GM10266 (cell line): Measurements from ENCODE around the gene WDR38.
"Not testable (repeated sequence)": the region's sequence is repeated elsewhere in the genome, so short reads cannot be mapped to it uniquely, and the experiment has no call there.

ENCODE experiments used
- DNase-seq: peaks from one replicate; pipeline ENCODE4 v3.0.0; 2012; ENCODE audit errors: extremely low spot score
- TF ChIP-seq, protein P1 (sequence below): IDR thresholded peaks from 2 replicates; pipeline ENCODE4 v1.5.1; 2012; ENCODE audit warnings: mild to moderate bottlenecking, low read depth; ENCODE audit not compliant: control insufficient read depth, insufficient read depth; ENCODE audit errors: missing control alignments

WDR38 gene

DNA sequence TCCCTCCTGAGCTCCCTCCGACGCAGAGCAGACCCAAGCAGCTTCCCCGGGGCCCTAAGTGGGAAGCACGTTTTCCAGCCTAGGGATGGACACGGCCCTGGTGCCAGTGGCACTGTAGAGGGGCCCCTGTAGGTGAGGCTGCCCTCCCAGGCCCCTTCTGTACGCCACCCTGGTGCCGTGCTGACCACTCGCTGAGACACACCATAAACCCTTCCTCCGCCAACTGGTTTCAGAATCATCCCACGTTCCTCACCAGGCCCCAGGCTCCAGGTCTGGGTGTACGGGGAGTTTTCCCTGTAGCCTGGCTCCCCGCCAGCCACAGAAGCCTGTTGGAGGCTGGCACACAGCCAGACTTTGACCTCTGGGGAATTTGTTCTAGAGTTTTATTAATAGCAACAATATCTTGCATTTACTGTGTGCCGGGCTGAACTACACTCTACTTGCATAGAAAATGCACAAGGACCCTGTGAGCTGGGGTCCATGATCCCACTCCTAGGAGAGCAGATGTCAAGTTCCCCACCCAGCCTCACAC lies 18.2 kb upstream of the WDR38 start:
- TF ChIP-seq, protein P1, sequence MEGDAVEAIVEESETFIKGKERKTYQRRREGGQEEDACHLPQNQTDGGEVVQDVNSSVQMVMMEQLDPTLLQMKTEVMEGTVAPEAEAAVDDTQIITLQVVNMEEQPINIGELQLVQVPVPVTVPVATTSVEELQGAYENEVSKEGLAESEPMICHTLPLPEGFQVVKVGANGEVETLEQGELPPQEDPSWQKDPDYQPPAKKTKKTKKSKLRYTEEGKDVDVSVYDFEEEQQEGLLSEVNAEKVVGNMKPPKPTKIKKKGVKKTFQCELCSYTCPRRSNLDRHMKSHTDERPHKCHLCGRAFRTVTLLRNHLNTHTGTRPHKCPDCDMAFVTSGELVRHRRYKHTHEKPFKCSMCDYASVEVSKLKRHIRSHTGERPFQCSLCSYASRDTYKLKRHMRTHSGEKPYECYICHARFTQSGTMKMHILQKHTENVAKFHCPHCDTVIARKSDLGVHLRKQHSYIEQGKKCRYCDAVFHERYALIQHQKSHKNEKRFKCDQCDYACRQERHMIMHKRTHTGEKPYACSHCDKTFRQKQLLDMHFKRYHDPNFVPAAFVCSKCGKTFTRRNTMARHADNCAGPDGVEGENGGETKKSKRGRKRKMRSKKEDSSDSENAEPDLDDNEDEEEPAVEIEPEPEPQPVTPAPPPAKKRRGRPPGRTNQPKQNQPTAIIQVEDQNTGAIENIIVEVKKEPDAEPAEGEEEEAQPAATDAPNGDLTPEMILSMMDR = no peak
- no peak for DNase-seq

DNA sequence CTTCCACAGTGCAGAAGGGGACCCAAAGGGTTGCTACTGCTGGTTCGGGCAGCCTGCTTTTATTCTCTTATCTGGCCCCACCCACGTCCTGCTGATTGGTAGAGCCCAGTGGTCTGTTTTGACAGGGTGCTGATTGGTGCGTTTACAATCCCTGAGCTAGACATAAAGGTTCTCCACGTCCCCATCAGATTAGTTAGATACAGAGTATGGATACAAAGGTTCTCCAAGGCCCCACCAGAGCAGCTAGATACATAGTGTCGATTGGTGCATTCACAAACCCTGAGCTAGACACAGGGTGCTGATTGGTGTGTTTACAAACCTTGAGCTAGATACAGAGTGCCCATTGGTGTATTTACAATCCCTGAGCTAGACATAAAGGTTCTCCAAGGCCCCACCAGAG lies 15.1 kb upstream of the WDR38 start:
- DNase-seq = not testable (repeated sequence)

DNA sequence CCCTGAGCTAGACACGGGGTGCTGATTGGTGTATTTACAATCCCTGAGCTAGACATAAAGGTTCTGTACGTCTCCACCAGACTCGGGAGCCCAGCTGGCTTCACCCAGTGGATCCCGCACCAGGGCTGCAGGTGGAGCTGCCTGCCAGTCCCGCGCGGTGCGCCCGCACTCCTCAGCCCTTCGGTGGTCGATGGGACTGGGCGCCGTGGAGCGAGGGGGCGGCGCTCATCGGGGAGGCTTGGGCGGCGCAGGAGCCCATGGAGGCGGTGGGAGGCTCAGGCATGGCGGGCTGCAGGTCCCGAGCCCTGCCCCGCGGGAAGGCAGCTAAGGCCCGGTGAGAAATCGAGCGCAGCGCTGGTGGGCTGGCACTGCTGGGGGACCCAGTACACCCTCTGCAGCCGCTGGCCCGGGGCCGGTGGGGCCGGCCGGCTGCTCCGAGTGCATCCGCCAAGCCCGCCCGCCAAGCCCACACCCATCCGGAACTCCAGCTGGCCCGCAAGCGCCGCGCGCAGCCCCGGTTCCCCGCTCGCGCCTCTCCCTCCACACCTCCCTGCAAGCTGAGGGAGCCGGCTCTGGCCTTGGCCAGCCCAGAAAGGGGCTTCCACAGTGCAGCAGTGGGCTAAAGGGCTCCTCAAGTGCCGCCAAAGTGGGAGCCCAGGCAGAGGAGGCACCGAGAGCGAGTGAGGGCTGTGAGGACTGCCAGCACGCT lies 14.5 kb upstream of the WDR38 start:
- DNase-seq = not testable (repeated sequence)

DNA sequence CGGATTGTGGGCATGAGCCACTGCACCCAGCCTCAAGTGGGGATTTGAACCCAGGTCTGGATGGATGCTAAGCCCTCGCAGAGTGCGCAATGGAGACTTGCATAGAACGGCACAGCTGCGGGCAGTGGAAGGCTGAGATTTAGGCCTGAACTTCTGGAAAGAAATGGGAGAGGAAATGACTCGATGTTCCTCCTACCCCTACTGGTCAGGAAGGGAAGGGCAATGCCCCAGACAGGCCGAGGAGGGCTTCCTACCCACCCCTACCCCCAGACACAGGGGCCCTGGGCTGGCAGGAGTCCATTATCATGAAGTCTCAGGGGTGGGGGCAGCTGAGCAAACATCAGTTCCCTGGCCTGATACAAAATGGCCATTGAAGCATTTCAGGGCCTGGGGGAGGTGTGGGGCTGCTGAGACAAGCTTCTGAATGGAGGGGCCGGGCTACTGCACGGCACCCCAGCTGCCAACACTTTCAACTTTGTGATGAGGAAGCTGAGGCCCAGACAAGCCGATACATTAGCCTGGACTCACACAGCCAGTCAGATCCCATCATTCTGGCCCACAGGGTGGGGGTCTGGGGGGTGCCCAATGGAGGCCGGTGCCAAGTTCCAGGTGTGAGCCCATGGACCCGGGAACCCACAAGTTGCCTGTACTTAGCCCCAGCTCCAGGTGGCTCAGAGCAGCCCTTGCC lies 13.5 kb upstream of the WDR38 start:
- peak; percentile 55 for DNase-seq
- TF ChIP-seq, protein P1 = peak; percentile 44

DNA sequence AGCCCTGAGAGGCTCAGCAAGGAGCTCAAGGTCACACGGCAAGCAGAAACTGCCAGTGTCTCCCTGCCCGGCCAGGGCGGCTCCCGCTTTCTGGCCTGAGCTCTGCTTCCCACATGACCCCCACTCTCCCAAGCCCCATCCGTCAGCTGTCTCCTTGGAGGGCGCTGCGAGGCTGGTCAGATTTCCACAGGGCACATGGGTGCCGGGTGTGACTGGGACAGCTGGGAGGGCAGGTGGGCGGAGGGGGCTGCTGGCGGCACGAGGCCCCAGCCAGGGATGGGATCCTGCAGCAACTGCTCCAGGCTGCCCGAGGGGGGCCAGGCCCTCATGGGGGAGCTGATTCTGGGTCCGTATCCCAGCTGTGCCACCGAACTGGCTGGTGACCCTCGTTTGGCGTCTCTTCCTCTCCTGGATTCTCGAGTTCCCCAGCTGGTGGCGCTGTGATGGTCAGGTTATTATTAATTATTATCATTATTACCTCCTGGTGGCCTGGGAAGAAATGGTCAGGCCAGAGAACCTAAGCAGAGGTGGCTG lies 12.9 kb upstream of the WDR38 start:
- DNase-seq = peak; percentile 35
- TF ChIP-seq, protein P1 = peak; percentile 38

DNA sequence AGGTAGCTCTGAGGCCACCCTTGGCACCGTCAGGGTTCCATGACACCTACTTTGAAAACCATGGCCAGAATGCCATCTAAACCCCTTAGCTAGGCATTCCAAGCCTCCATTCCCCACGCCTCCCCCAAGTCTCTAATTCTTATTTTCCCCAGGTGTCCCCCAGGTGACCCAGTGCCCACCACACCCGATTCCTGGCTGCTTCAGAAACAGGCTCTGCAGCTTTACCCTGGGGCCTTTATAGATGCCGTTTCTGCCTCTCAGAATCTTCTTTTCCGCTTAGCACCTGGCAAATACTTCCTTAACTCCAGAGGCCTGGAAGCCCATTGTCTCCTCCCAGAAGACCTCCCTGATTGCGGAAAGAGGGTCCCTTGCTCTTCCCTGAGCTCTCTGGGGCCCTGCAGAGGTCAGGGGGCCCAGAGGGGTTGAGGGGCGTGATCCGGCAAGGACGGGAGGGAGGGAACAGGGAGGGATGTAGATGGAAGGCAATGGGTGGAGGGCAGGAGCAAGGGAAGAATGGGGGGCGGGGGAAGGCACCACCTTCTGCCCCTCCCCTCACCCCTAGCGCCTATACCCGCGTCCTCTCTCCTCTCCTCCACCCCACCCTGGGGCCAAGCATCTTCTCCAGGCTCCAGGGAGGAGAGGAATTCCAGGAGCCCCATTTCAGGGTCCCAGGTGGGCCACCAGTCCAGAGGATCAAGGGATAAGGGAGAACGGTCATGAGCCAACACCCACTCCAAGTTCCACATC lies 12.0 kb upstream of the WDR38 start:
- TF ChIP-seq, protein P1 = no peak
- DNase-seq = no peak

DNA sequence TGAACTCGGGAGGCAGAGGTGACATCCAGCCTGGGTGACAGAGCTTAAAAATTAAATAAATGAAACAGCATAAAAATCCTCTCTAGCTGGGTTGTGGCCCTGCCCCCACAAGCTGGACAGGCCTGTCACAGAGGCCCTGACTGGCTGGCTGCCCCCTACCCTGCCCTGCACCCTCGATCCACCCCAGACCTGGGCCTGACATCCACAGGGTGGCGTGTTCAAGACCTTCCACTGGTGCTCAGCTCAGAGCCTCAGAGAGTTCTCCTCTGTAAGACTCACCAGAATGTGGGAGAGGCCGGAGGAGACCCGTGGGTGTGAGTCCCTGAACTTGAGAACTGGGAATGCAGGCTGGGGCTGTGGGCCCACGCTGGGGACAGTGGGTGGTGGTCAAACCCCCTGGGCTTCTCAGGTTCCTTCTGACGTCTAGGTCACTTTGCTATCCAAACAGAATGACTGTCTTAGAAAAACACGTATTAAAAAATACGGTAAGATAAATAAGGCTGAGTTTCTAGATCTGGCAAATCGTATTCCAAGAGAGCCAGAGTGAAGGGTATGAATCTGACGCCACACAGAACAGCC lies 9.7 kb upstream of the WDR38 start:
- DNase-seq = no peak
- TF ChIP-seq, protein P1 = no peak

DNA sequence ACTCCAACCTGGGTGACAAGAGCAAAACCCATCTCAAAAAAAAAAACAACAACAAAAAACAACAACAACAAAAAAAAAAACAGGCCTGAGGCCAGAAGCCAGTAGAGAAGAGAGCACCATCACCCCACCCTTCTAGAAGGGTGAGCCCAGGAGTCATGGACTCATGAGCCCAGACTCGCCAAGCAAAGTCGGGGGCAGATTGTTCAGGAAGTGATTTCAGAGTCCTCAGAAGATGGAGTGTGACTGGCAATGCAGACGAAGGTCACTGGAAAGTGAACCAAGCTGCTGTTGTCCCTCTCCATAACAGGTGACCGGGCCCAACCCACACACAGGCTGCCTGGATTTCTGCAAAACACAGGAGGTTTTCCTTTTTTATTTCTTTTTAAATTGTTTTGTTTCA lies 9.0 kb upstream of the WDR38 start:
- TF ChIP-seq, protein P1 = no peak
- no peak for DNase-seq

DNA sequence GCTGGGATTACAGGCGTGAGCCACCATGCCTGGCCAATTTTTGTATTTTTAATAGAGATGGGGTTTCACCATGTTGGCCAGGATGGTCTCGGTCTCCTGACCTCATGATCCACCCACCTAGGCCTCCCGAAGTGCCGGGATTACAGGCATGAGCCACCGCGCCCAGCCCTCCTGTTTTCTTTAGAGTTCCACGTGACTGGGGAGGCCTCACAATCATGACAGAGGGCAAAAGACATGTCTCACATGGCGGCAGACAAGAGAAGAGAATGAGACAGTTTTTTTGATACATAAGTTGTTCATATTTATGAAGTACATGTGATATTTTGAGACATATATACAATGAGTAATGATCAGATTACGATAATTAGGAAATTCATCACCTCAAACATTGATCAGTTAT lies 6.8 kb upstream of the WDR38 start:
- DNase-seq = not testable (repeated sequence)
